Tibial nerve (tissue), 4 donors: Measurements from ENCODE around the gene MEIOB. TPM values are rescaled to one million over a fixed set of nuclear protein-coding genes. Genes with fewer than 3 reads are reported as not detected.

ENCODE experiments used
- DNase-seq, 2 donors: peaks; one replicate each; pipeline ENCODE4 v3.0.0-alpha.2; 2019; ENCODE audit warnings: low spot score in 2 of 2
- H3K27ac ChIP-seq, 4 donors: fragments of 200-600 bp; sonication (generic) in 3 of 4; one replicate each; pipeline ENCODE4 v1.5.1; 2017 to 2019; ENCODE audit warnings: mild to moderate bottlenecking in 1 of 4
- H3K27me3 ChIP-seq, 2 donors: fragments of 200-600 bp; sonication (generic) in 1 of 2; one replicate each; pipeline versions ENCODE4 v1.5.1 to v1.6.0; 2017 to 2019
- H3K36me3 ChIP-seq, 3 donors: fragments of 200-600 bp; sonication (generic); one replicate each; pipeline ENCODE4 v1.5.1; 2018 to 2019
- H3K4me1 ChIP-seq, 4 donors: fragments of 200-600 bp; sonication (generic) in 3 of 4; one replicate each; pipeline ENCODE4 v1.5.1; 2017 to 2019
- H3K4me3 ChIP-seq, 4 donors: fragments of 200-600 bp; sonication (generic) in 3 of 4; one replicate each; pipeline ENCODE4 v1.5.1; 2017 to 2019; ENCODE audit warnings: mild to moderate bottlenecking in 1 of 4, moderate library complexity in 1 of 4
- H3K9me3 ChIP-seq, 4 donors: fragments of 200-600 bp; sonication (generic) in 3 of 4; one replicate each; pipeline ENCODE4 v1.5.1; 2017 to 2019
- CTCF ChIP-seq, 5 experiments: fragments of 200-600 bp in 3 of 5; fragments of 450-650 bp in 2 of 5; sonication (generic) in 3 of 5; IDR thresholded peaks; one replicate each; pipeline ENCODE4 v1.5.1; 2016 to 2019; ENCODE audit warnings: antibody characterized with exemption in 5 of 5, mild to moderate bottlenecking in 3 of 5, moderate library complexity in 2 of 5
- EP300 ChIP-seq, 2 donors: sonication (generic); formaldehyde crosslinking; IDR thresholded peaks; one replicate each; pipeline ENCODE4 v1.6.1; 2017; ENCODE audit warnings: antibody characterized with exemption in 2 of 2, mild to moderate bottlenecking in 1 of 2
- POLR2A ChIP-seq, 2 donors: fragments of 450-650 bp; IDR thresholded peaks; one replicate each; pipeline ENCODE4 v1.6.1; 2017; ENCODE audit warnings: antibody characterized with exemption in 2 of 2, mild to moderate bottlenecking in 2 of 2, moderate library complexity in 2 of 2
- WGBS, 2 donors: methylation state at CpG; one replicate each; pipeline ENCODE4 v1.1.5; 2018; 5-methylcytosine and 5-hydroxymethylcytosine counted together
- total RNA-seq, 4 donors: library from RNA; depleted of rRNA; stranded (reverse); fragments of >200 nt; gene quantifications; one replicate each; pipeline ENCODE4 v1.1.0, GENCODE V29; 2016

Gene MEIOB
- total RNA-seq, 4 donors from 2014 or later: not detected

GRCh38 chr16:1791943-1792812 is 79.8 kb downstream of the MEIOB start:
- Histone ChIP-seq H3K27ac (no peak overlapping the region), H3K9me3 (peaks cover 0 to 1% (median 0%) of the 10 kb centered on the region in 4 donors), H3K4me3 (no peak overlapping the region), H3K4me1 (peaks cover 0 to 21% (median 0%) of the 10 kb centered on the region in 4 donors), H3K27me3 (no peaks in the 10 kb centered on the region), H3K36me3 (peaks cover 0 to 68% (median 6%) of the 10 kb centered on the region in 3 donors)
- no peak for TF ChIP-seq EP300 (IDR thresholded peaks at IDR 0.05)
- TF ChIP-seq POLR2A (IDR thresholded peaks at IDR 0.05): no peak
- no peak for TF ChIP-seq CTCF (IDR thresholded peaks at IDR 0.05)
- DNase-seq: no peak
- 87% methylated on average over 41 to 48 of the region's 59 CpGs for WGBS, 2 donors

GRCh38 chr16:1791256-1791942 is 80.6 kb downstream of the MEIOB start:
- no peaks in the 10 kb centered on the region for H3K9me3 ChIP-seq
- DNase-seq: no peak
- no peak overlapping the region for H3K27ac ChIP-seq
- peaks cover 0 to 76% (median 6%) of the 10 kb centered on the region in 3 donors for H3K36me3 ChIP-seq
- no peak overlapping the region for H3K4me3 ChIP-seq
- H3K27me3 ChIP-seq: no peaks in the 10 kb centered on the region
- no peak for TF ChIP-seq EP300 (IDR thresholded peaks at IDR 0.05)
- no peak for TF ChIP-seq POLR2A (IDR thresholded peaks at IDR 0.05)
- WGBS, 2 donors: 89 to 94% methylated on average over 11 to 25 of the region's 53 CpGs
- H3K4me1 ChIP-seq: peaks cover 0 to 24% (median 0%) of the 10 kb centered on the region in 4 donors

- Histone ChIP-seq H3K4me3 (no peak overlapping the region), H3K27ac (no peak overlapping the region), H3K36me3 (peaks cover 0 to 83% (median 6%) of the 10 kb centered on the region in 3 donors), H3K9me3 (no peaks in the 10 kb centered on the region), H3K4me1 (peaks cover 0 to 31% (median 0%) of the 10 kb centered on the region in 4 donors), H3K27me3 (no peaks in the 10 kb centered on the region)
- WGBS, 2 donors: 86 to 95% methylated on average over 15 to 27 of the region's 44 CpGs
- no peak for TF ChIP-seq EP300 (IDR thresholded peaks at IDR 0.05)
- DNase-seq: no peak
These were observed 81.2 kb downstream of the MEIOB start for GRCh38 chr16:1790611-1791255.

- Histone ChIP-seq H3K27me3 (no peaks in the 10 kb centered on the region), H3K27ac (no peak overlapping the region), H3K4me3 (no peak overlapping the region), H3K36me3 (peaks cover 0 to 84% (median 6%) of the 10 kb centered on the region in 3 donors), H3K4me1 (peaks cover 0 to 36% (median 3%) of the 10 kb centered on the region in 4 donors), H3K9me3 (no peaks in the 10 kb centered on the region)
- DNase-seq: no peak
- TF ChIP-seq EP300 (IDR thresholded peaks at IDR 0.05) (no peak), POLR2A (IDR thresholded peaks at IDR 0.05) (no peak), CTCF (IDR thresholded peaks at IDR 0.05) (no peak)
- 91 to 93% methylated on average over 13 to 15 of the region's 15 CpGs for WGBS, 2 donors
These were observed 81.7 kb downstream of the MEIOB start for GRCh38 chr16:1790261-1790610.

- H3K9me3 ChIP-seq: no peaks in the 10 kb centered on the region
- no peaks in the 10 kb centered on the region for H3K27me3 ChIP-seq
- no peak overlapping the region for H3K4me3 ChIP-seq
- DNase-seq: no peak
- WGBS, 2 donors: 83 to 90% methylated on average over 22 to 24 of the region's 25 CpGs
- H3K36me3 ChIP-seq: peaks cover 0 to 86% (median 6%) of the 10 kb centered on the region in 3 donors
- peaks cover 0 to 42% (median 6%) of the 10 kb centered on the region in 4 donors for H3K4me1 ChIP-seq
- no peak for TF ChIP-seq CTCF (IDR thresholded peaks at IDR 0.05)
- no peak for TF ChIP-seq POLR2A (IDR thresholded peaks at IDR 0.05)
- no peak for TF ChIP-seq EP300 (IDR thresholded peaks at IDR 0.05)
- H3K27ac ChIP-seq: no peak overlapping the region
These were observed 82.3 kb downstream of the MEIOB start for GRCh38 chr16:1789643-1790045.
